Peyer's patch (tissue), 4 donors: Measurements from ENCODE around the gene KLHL40. TPM values are rescaled to one million over a fixed set of nuclear protein-coding genes. Genes with fewer than 3 reads are reported as not detected.
A peak's percentile ranks its signal among the peaks of the same experiment; 100 is the strongest.

Experiments used
- DNase-seq, 3 donors: peaks; one replicate each; pipeline ENCODE4 v3.0.0-alpha.2; 2017 to 2019
- H3K27ac ChIP-seq, 4 donors: fragments of 200-600 bp; sonication (generic); one replicate each; pipeline ENCODE4 v1.5.1; 2016 to 2019
- H3K27me3 ChIP-seq, 2 donors: fragments of 200-600 bp; sonication (generic); one replicate each; pipeline ENCODE4 v1.5.1; 2019
- H3K36me3 ChIP-seq, 3 donors: fragments of 200-600 bp; sonication (generic); one replicate each; pipeline ENCODE4 v1.5.1; 2016 to 2019
- H3K4me1 ChIP-seq, 4 donors: fragments of 200-600 bp; sonication (generic); one replicate each; pipeline ENCODE4 v1.5.1; 2016 to 2019
- H3K4me3 ChIP-seq, 4 donors: fragments of 200-600 bp; sonication (generic); 1 replicate in 3 of 4; 2 replicates in 1 of 4; pipeline ENCODE4 v1.5.1; 2016 to 2019; ENCODE audit warnings: mild to moderate bottlenecking in 1 of 4
- H3K9me3 ChIP-seq, 4 donors: fragments of 200-600 bp; sonication (generic); one replicate each; pipeline ENCODE4 v1.5.1; 2016 to 2019; ENCODE audit warnings: mild to moderate bottlenecking in 1 of 4
- CTCF ChIP-seq, 6 experiments: fragments of 450-650 bp in 4 of 6; fragments of 200-600 bp in 2 of 6; sonication (generic) in 1 of 6; IDR thresholded peaks; one replicate each; pipeline ENCODE4 v1.5.1; 2017 to 2019; ENCODE audit warnings: antibody characterized with exemption in 6 of 6, mild to moderate bottlenecking in 3 of 6, moderate library complexity in 1 of 6
- POLR2A ChIP-seq, 2 donors: fragments of 450-650 bp; IDR thresholded peaks; one replicate each; pipeline ENCODE4 v1.5.1; 2017; ENCODE audit warnings: antibody characterized with exemption in 2 of 2, mild to moderate bottlenecking in 2 of 2, moderate library complexity in 2 of 2
- total RNA-seq, 4 donors: library from RNA; depleted of rRNA; stranded (reverse); fragments of >200 nt; gene quantifications; one replicate each; pipeline ENCODE4 v1.1.0, GENCODE V29; 2016

Gene KLHL40
- total RNA-seq: not detected

DNA sequence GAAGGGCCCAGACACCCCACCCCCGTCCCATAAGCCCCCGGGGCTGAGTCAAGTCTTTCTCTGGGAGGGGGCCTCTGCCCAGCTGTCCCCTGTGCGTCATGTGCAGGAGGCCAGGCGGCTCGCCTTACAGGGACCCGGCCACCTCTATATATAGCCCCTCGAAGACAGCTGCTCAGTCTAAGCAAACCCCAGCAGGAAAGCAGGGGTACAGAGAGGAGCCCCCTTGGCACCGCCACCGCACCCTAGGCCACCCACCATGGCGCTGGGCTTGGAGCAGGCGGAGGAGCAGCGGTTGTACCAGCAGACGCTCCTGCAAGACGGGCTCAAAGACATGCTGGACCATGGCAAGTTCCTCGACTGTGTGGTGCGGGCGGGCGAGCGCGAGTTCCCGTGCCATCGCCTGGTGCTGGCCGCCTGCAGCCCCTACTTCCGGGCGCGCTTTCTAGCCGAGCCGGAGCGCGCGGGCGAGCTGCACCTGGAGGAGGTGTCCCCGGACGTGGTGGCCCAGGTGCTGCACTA, at the start of gene KLHL40:
KLHL40 (plus strand) TSS at position 175 of the 519 bp plus-strand sequence; CDS start at position 257, 82 bp downstream.
- H3K4me3 ChIP-seq: peak within 1 kb of the TSS in 2 of 4 donors; percentile 13 to 23
- H3K9me3 ChIP-seq: no peaks in the 10 kb centered on the region
- TF ChIP-seq POLR2A (IDR thresholded peaks at IDR 0.05) (no peak), CTCF (IDR thresholded peaks at IDR 0.05) (no peak)
- H3K36me3 ChIP-seq: no peaks in the 10 kb centered on the region
- no peak for DNase-seq
- no peaks in the 10 kb centered on the region for H3K27me3 ChIP-seq
- H3K27ac ChIP-seq: peak within 1 kb of the TSS in 2 of 4 donors; percentile 33 to 59
- H3K4me1 ChIP-seq: peaks cover 0 to 18% (median 0%) of the 10 kb centered on the region in 4 donors

GRCh38 chr3:42637001-42637400, 48.3 kb upstream of the KLHL40 start:
- no peaks in the 10 kb centered on the region for H3K27me3 ChIP-seq
- no peaks in the 10 kb centered on the region for H3K9me3 ChIP-seq
- no peaks in the 10 kb centered on the region for H3K4me1 ChIP-seq
- TF ChIP-seq CTCF (IDR thresholded peaks at IDR 0.05): no peak
- no peak for TF ChIP-seq POLR2A (IDR thresholded peaks at IDR 0.05)
- H3K27ac ChIP-seq: no peak overlapping the region
- no peak overlapping the region for H3K4me3 ChIP-seq
- DNase-seq: no peak
- H3K36me3 ChIP-seq: peaks cover 0 to 97% (median 0%) of the 10 kb centered on the region in 3 donors

- H3K36me3 ChIP-seq: peaks cover 0 to 95% (median 0%) of the 10 kb centered on the region in 3 donors
- H3K4me1 ChIP-seq: no peaks in the 10 kb centered on the region
- peak overlapping the region; percentile 5 to 27 (median 14) for H3K27ac ChIP-seq
- no peaks in the 10 kb centered on the region for H3K27me3 ChIP-seq
- no peak for TF ChIP-seq POLR2A (IDR thresholded peaks at IDR 0.05)
- TF ChIP-seq CTCF (IDR thresholded peaks at IDR 0.05): no peak
- DNase-seq: no peak
- no peaks in the 10 kb centered on the region for H3K9me3 ChIP-seq
- H3K4me3 ChIP-seq: no peak overlapping the region
These were observed 46.9 kb upstream of the KLHL40 start for GRCh38 chr3:42638339-42638842.

- H3K27ac ChIP-seq: peak overlapping the region in 3 of 4 donors; percentile 5 to 53 (median 5)
- H3K36me3 ChIP-seq: peaks cover 0 to 95% (median 0%) of the 10 kb centered on the region in 3 donors
- TF ChIP-seq CTCF (IDR thresholded peaks at IDR 0.05): no peak
- no peak for TF ChIP-seq POLR2A (IDR thresholded peaks at IDR 0.05)
These were observed 46.1 kb upstream of the KLHL40 start for GRCh38 chr3:42639192-42639591.

DNA sequence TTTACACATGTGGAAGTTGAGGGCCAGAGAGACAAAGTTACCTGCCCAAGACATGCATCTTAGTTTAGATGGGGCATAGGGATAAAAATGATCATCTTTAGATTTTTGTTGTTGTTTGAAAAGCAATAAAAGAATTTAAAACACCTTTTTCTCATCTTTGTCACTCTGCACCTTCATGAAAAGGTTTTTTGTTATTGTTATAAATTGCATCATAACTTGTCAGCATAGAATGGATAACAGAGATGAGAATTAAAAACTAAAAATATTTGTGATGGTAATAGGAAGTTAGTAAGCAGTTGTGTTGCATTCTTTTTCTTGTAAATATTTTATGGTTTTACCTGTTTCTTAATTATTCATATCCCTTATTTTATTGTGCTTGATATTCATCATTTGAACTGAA, 45.2 kb upstream of the KLHL40 start:
- Histone ChIP-seq H3K4me3 (no peak overlapping the region), H3K27me3 (no peaks in the 10 kb centered on the region), H3K27ac (no peak overlapping the region), H3K9me3 (no peaks in the 10 kb centered on the region), H3K36me3 (peaks cover 0 to 96% (median 0%) of the 10 kb centered on the region in 3 donors), H3K4me1 (no peaks in the 10 kb centered on the region)
- no peak for DNase-seq
- TF ChIP-seq POLR2A (IDR thresholded peaks at IDR 0.05) (no peak), CTCF (IDR thresholded peaks at IDR 0.05) (no peak)

More at GRCh38 chr3:42639192-42639591, 46.1 kb upstream of the KLHL40 start:
- Histone ChIP-seq H3K27me3 (no peaks in the 10 kb centered on the region), H3K4me1 (no peaks in the 10 kb centered on the region), H3K9me3 (no peaks in the 10 kb centered on the region), H3K4me3 (no peak overlapping the region)
- no peak for DNase-seq
